ENCODE data around the gene WDPCP.

WDPCP gene

DNA sequence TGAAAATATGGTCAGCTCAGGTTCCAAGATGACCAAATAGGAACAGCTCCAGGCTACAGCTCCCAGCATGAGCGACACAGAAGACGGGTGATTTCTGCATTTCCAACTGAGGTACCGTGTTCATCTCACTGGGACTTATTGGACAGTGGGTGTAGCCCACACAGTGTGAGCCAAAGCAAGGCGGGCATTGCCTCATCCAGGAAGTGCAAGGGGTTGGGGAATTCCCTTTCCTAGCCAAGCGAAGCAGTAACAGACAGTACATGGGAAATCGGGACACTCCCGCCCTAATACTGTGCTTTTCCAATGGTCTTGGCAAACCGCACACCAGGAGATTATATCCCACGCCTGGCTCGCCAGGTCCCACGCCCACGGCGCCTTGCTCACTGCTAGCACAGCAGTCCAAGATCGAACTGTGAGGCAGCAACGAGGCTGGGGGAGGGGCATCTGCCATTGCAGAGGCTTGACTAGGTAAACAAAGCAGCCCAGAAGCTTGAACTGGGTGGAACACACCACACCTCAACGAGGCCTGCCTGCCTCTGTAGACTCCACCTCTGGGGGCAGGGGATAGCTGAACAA, 57.5 kb downstream of the WDPCP start:
- peaks cover 24% of the 10 kb centered on the region for H3K36me3 Mint-ChIP-seq
- H3K27me3 Mint-ChIP-seq, result no peaks in the 10 kb centered on the region
- no peaks in the 10 kb centered on the region for H3K4me1 Mint-ChIP-seq
- H3K27ac Mint-ChIP-seq, result no peak overlapping the region
- H3K9me3 Mint-ChIP-seq, result peaks cover 6% of the 10 kb centered on the region
- no peak overlapping the region for H3K4me3 Mint-ChIP-seq

DNA sequence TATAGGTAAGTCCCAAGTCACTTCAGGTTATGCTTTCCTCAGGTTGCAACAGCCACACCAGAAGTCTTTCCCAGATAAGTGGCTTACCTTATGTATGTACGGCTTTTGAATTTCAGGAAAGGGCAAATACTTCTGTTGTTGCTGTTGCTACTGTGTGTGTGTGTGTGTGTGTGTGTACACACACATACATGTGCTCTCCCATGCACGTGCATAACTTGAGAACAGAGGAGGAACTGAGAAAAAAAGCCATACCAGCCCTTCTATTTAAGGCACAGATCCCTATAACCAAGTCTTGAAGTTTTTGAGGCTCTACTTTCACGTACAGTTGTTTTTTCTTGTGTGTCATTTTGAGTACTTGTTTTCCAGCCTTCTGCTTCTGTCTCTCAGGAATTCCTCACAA, 62.4 kb downstream of the WDPCP start:
- Mint-ChIP-seq H3K4me3 (no peak overlapping the region), H3K4me1 (no peaks in the 10 kb centered on the region), H3K27ac (no peak overlapping the region), H3K9me3 (peaks cover 29% of the 10 kb centered on the region), H3K36me3 (peaks cover 26% of the 10 kb centered on the region), H3K27me3 (no peaks in the 10 kb centered on the region)

- H3K9me3 Mint-ChIP-seq, result peaks cover 29% of the 10 kb centered on the region
These were observed 65.3 kb downstream of the WDPCP start for GRCh38 chr2:63522950-63523349.

DNA sequence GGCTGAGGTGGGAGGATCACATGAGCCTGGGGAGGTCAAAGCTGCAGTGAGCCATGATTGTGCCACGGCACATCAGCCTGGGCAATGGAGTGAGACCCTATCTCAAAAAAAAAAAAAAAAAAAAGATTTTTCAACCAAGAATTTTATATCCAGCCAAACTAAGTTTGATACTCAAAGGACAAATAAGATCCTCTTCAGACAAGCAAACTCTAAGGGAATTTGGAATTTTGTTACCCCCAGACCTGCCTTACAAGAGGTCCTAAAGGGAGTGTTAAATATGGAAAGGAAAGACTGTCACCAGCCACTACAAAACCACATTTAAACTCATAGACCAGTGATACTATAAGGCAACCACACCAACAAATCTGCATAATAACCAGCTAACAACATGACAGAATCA, 67.5 kb downstream of the WDPCP start:
- Mint-ChIP-seq H3K27ac (no peak overlapping the region), H3K4me1 (peaks cover 7% of the 10 kb centered on the region), H3K4me3 (no peak overlapping the region), H3K27me3 (no peaks in the 10 kb centered on the region), H3K36me3 (peaks cover 28% of the 10 kb centered on the region), H3K9me3 (peaks cover 29% of the 10 kb centered on the region)

More at GRCh38 chr2:63522950-63523349, 65.3 kb downstream of the WDPCP start:
- Mint-ChIP-seq H3K36me3 (peaks cover 27% of the 10 kb centered on the region), H3K27ac (no peak overlapping the region), H3K4me1 (peaks cover 7% of the 10 kb centered on the region), H3K27me3 (no peaks in the 10 kb centered on the region), H3K4me3 (no peak overlapping the region)

- Mint-ChIP-seq H3K36me3 (peaks cover 21% of the 10 kb centered on the region), H3K9me3 (peaks cover 2% of the 10 kb centered on the region), H3K4me1 (peaks cover 7% of the 10 kb centered on the region), H3K4me3 (no peak overlapping the region), H3K27ac (no peak overlapping the region), H3K27me3 (no peaks in the 10 kb centered on the region)
These were observed 73.5 kb downstream of the WDPCP start for GRCh38 chr2:63514781-63515180.

- H3K4me3 Mint-ChIP-seq, result no peak overlapping the region
- no peak overlapping the region for H3K27ac Mint-ChIP-seq
- H3K36me3 Mint-ChIP-seq, result peaks cover 22% of the 10 kb centered on the region
- H3K4me1 Mint-ChIP-seq, result peaks cover 4% of the 10 kb centered on the region
- no peaks in the 10 kb centered on the region for H3K27me3 Mint-ChIP-seq
- no peaks in the 10 kb centered on the region for H3K9me3 Mint-ChIP-seq
These were observed 74.0 kb downstream of the WDPCP start for GRCh38 chr2:63514237-63514716.

DNA sequence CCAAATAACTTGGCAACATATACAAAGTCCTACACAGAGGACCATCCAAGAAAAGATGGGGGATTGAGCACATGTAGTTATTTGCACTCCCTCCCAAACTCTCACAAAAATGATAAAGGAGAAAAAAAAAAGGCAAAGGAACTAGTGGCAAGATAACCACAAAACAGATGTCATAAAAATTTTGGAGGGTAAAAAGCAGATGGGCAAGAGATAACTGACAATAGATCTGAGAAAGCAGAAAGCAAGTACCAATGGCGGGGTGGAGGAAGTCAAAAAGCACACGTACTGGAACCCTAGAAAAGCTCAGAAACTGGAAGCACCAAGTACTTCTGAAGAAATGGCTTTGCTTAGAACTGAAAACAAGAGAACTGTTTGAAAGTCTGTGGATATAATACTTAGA, 82.0 kb downstream of the WDPCP start:
- Mint-ChIP-seq H3K4me3 (peak overlapping the region; percentile 37), H3K9me3 (peaks cover 7% of the 10 kb centered on the region), H3K27ac (no peak overlapping the region), H3K4me1 (peaks cover 18% of the 10 kb centered on the region), H3K36me3 (peaks cover 25% of the 10 kb centered on the region), H3K27me3 (no peaks in the 10 kb centered on the region)

- Mint-ChIP-seq H3K36me3 (peaks cover 11% of the 10 kb centered on the region), H3K27ac (no peak overlapping the region), H3K27me3 (no peaks in the 10 kb centered on the region), H3K4me3 (no peak overlapping the region), H3K4me1 (peaks cover 19% of the 10 kb centered on the region), H3K9me3 (peaks cover 7% of the 10 kb centered on the region)
These were observed 84.5 kb downstream of the WDPCP start for GRCh38 chr2:63503818-63504217.

DNA sequence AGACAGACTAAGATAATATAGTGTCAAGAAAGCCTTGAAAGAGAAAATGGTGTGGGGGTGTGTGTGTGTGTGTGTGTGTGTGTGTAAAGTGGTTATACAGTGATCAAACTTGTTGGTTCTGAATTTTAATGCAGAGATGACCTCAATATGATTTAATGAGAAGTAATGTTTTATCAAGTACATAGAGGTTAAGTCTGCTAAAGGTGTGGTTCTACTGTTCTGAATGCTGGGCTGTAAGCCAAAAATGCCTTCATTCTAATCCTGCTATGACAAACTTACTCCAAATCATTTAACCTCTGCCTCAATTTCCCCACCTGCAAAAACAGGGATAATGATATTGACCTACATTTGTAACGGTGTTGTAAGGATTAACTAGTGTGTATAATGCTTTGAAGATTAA, 87.9 kb downstream of the WDPCP start:
- H3K27ac Mint-ChIP-seq, result no peak overlapping the region
- no peak overlapping the region for H3K4me3 Mint-ChIP-seq
- peaks cover 5% of the 10 kb centered on the region for H3K36me3 Mint-ChIP-seq
- no peaks in the 10 kb centered on the region for H3K27me3 Mint-ChIP-seq
- peaks cover 8% of the 10 kb centered on the region for H3K4me1 Mint-ChIP-seq
- no peaks in the 10 kb centered on the region for H3K9me3 Mint-ChIP-seq

GRCh38 chr2:63497576-63497975, 90.7 kb downstream of the WDPCP start:
- Mint-ChIP-seq H3K9me3 (no peaks in the 10 kb centered on the region), H3K4me3 (no peak overlapping the region), H3K4me1 (peaks cover 8% of the 10 kb centered on the region), H3K27me3 (no peaks in the 10 kb centered on the region), H3K27ac (no peak overlapping the region), H3K36me3 (peaks cover 8% of the 10 kb centered on the region)

GRCh38 chr2:63494968-63495367, 93.3 kb downstream of the WDPCP start:
- no peaks in the 10 kb centered on the region for H3K27me3 Mint-ChIP-seq
- peaks cover 14% of the 10 kb centered on the region for H3K36me3 Mint-ChIP-seq
- H3K4me3 Mint-ChIP-seq, result no peak overlapping the region
- peaks cover 4% of the 10 kb centered on the region for H3K4me1 Mint-ChIP-seq
- no peak overlapping the region for H3K27ac Mint-ChIP-seq
- H3K9me3 Mint-ChIP-seq, result no peaks in the 10 kb centered on the region

DNA sequence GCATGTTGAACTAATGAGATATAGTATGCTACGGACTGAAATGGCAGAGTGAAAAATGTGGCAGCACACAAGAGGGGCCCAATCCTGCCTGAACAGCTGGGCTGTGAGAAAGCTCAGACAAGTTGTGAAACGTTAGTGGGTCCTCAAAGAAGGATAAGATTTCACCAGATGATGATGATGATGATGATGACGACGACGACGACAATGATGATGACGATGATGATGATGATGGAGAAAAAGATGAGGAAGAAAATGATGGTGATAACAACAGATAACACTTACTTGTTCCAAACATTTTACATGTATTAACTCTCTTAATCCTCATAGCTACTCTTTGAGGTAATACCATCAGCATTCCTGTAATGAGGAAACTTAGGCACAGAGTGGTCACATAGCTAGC, 94.2 kb downstream of the WDPCP start:
- H3K4me1 Mint-ChIP-seq, result peaks cover 3% of the 10 kb centered on the region
- no peak overlapping the region for H3K27ac Mint-ChIP-seq
- no peak overlapping the region for H3K4me3 Mint-ChIP-seq
- no peaks in the 10 kb centered on the region for H3K27me3 Mint-ChIP-seq
- H3K9me3 Mint-ChIP-seq, result no peaks in the 10 kb centered on the region
- H3K36me3 Mint-ChIP-seq, result peaks cover 14% of the 10 kb centered on the region

DNA sequence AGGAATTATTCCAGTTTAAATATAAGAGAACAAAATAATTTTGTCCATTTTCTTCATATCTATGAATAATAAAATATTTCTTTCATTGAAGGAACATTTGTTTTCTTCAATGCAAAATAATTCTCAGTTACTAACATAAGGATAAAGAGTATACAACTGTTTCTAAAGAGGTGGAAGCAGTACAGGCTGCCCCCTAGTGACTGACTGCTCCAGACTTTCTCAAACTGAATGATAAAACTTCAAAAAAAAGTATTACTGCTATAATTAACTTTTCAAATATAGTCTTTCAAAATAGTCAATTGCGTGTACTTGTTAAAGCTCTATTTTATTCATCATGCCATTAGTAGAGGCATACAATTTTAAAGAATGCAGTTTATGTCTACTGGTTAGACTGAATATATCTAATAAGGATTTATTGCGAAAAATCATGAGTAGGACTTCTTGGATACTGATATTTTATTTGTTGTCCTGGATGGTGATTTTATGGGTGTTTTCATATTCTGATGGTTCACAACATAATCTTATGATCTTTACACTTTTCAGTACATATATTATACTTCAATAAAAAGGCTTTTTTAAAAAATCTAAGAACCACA, 100.1 kb downstream of the WDPCP start:
- Mint-ChIP-seq H3K27me3 (no peaks in the 10 kb centered on the region), H3K27ac (no peak overlapping the region), H3K36me3 (peaks cover 7% of the 10 kb centered on the region), H3K4me1 (no peaks in the 10 kb centered on the region), H3K4me3 (no peak overlapping the region), H3K9me3 (no peaks in the 10 kb centered on the region)

GRCh38 chr2:63486861-63487290, 101.4 kb downstream of the WDPCP start:
- H3K4me3 Mint-ChIP-seq, result no peak overlapping the region

GRCh38 chr2:63484901-63485300, 103.4 kb downstream of the WDPCP start:
- Mint-ChIP-seq H3K36me3 (peaks cover 11% of the 10 kb centered on the region), H3K4me1 (no peaks in the 10 kb centered on the region), H3K27me3 (no peaks in the 10 kb centered on the region), H3K9me3 (no peaks in the 10 kb centered on the region), H3K27ac (no peak overlapping the region), H3K4me3 (no peak overlapping the region)

More at GRCh38 chr2:63486861-63487290, 101.4 kb downstream of the WDPCP start:
- Mint-ChIP-seq H3K9me3 (no peaks in the 10 kb centered on the region), H3K4me1 (no peaks in the 10 kb centered on the region), H3K27ac (no peak overlapping the region), H3K27me3 (no peaks in the 10 kb centered on the region), H3K36me3 (peaks cover 7% of the 10 kb centered on the region)

DNA sequence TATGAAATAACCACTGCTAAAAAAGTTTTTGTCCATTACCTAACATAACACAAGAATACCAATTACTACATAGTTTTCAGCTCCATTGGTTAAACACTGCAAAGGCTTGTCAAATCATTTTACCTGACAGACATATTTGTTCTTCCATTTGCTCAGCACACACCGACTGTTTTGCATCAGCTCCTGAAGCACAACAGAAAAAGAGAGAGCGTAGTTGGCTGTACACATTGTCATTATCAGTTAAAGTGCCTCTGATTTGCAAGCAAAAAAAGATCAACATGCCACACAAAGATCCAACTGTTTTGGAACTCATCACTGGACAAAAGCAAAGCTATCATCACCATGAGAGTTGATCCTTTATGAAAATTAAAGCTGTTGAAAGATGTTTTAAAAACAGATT, 103.8 kb downstream of the WDPCP start:
- H3K4me3 Mint-ChIP-seq, result no peak overlapping the region
- H3K36me3 Mint-ChIP-seq, result peaks cover 13% of the 10 kb centered on the region
- H3K27ac Mint-ChIP-seq, result no peak overlapping the region
- no peaks in the 10 kb centered on the region for H3K9me3 Mint-ChIP-seq
- H3K27me3 Mint-ChIP-seq, result no peaks in the 10 kb centered on the region
- no peaks in the 10 kb centered on the region for H3K4me1 Mint-ChIP-seq

DNA sequence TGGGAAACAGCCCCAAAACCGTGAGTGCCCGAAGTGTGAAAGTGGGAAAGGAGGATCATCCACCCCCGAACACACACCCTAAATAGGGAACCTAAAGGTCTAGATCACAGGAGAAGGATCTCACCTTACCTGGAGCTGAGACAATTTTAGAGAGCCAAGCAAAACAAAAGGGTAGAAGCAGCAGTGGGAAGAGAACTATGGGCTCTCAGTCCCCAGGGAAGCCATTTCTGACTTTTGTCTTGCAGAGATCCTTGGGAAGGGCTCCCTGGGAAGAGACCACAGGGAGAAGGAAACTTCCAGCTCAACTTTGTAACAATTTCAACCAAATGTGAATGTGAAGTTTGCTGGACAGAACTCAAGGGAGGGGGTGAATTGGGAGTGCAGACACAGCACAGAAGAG, 110.6 kb downstream of the WDPCP start:
- no peaks in the 10 kb centered on the region for H3K4me1 Mint-ChIP-seq
- H3K9me3 Mint-ChIP-seq, result no peaks in the 10 kb centered on the region
- H3K4me3 Mint-ChIP-seq, result no peak overlapping the region
- no peak overlapping the region for H3K27ac Mint-ChIP-seq
- no peaks in the 10 kb centered on the region for H3K27me3 Mint-ChIP-seq
- H3K36me3 Mint-ChIP-seq, result peaks cover 43% of the 10 kb centered on the region
